Activated CD4-positive, alpha-beta T cell treated with anti-CD3 and anti-CD28 coated beads for 36 hours (primary cell): Measurements from ENCODE around the gene MLC1. TPM values are rescaled to one million over a fixed set of nuclear protein-coding genes. Genes with fewer than 3 reads are reported as not detected.
A peak's percentile ranks its signal among the peaks of the same experiment; 100 is the strongest.
"Not testable (repeated sequence)": the region's sequence is repeated elsewhere in the genome, so short reads cannot be mapped to it uniquely, and the experiment has no call there.

Experiments
- ATAC-seq: fragments of 200-7000 bp; cut with Tn5 transposase; one replicate; pipeline ENCODE4 v1.10.0; 2021; ENCODE audit warnings: mild to moderate bottlenecking, moderate library complexity
- CTCF ChIA-PET: fragments of 350-600 bp; sonication (Branson Sonifier 250); formaldehyde crosslinking; loops from one replicate; lab custom pipeline; 2021; ENCODE audit warnings: antibody characterized with exemption; lab: Charles Lee
- POLR2A ChIA-PET: fragments of 350-600 bp; sonication (Branson Sonifier 250); formaldehyde crosslinking; loops from one replicate; lab custom pipeline; 2021; ENCODE audit warnings: antibody characterized with exemption, inconsistent platforms; lab: Charles Lee
- DNase-seq: peaks from one replicate; pipeline ENCODE4 v3.0.0-alpha.2; 2020
- H3K27ac Mint-ChIP-seq: one replicate; pipeline ENCODE4 v1.8.0; 2021; ENCODE audit warnings: mixed read lengths
- H3K27me3 Mint-ChIP-seq: one replicate; pipeline ENCODE4 v1.8.0; 2021; ENCODE audit warnings: mixed read lengths
- H3K36me3 Mint-ChIP-seq: one replicate; pipeline ENCODE4 v1.8.0; 2021; ENCODE audit warnings: low read depth, mixed read lengths
- H3K4me1 Mint-ChIP-seq: one replicate; pipeline ENCODE4 v1.8.0; 2021; ENCODE audit warnings: mixed read lengths
- H3K4me3 Mint-ChIP-seq: one replicate; pipeline ENCODE4 v1.8.0; 2021; ENCODE audit warnings: mild to moderate bottlenecking, moderate library complexity, mixed read lengths
- H3K9me3 Mint-ChIP-seq: one replicate; pipeline ENCODE4 v1.8.0; 2021; ENCODE audit warnings: low read depth, mixed read lengths
- intact Hi-C, 2 experiments: fragments of 100-400 bp; cut with DNase I in 1 of 2; cut with micrococcal nuclease in 1 of 2; formaldehyde crosslinking; loops; one replicate each; pipeline versions ENCODE4 v1.14.2 to v1.15.1; 2022 to 2024; cut with DNase I, micrococcal nuclease
- total RNA-seq, 2 experiments: library from RNA; stranded (reverse); gene quantifications; one replicate each; pipeline ENCODE4 v1.2.3, GENCODE V29; 2021

The MLC1 gene
- total RNA-seq, 2 experiments from 2014 or later, result not detected

DNA sequence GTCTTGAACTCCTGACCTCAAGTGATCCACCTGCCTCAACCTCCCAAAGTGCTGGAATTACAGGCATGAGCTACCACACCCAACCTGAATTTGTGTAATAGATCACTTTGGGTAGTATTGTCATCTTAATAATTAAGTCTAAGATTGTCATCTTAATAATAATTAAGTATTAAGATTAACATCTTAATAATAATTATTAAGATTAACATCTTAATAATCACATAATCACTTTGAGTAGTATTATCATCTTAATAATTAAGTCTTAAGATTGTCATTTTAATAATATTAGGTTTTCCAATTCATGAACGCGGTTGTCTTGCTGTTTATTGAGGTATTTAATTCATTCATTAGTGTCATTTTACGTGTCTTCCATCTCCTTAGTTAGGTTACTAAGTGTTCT, 12.8 kb upstream of the MLC1 start:
- DNase-seq, result no peak
- no peak overlapping the region for H3K27ac Mint-ChIP-seq
- no peak for ATAC-seq
- peaks cover 10% of the 10 kb centered on the region for H3K27me3 Mint-ChIP-seq
- intact Hi-C loops, result no loop called here
- ChIA-PET CTCF (interaction anchor here (1.0 kb wide), 1 partner anchor 10 kb away, joined by 3 read pairs; no protein-coding TSS in a partner anchor), POLR2A (no interaction called here)
- H3K4me1 Mint-ChIP-seq, result no peaks in the 10 kb centered on the region
- no peaks in the 10 kb centered on the region for H3K36me3 Mint-ChIP-seq
- H3K9me3 Mint-ChIP-seq, result no peaks in the 10 kb centered on the region
- H3K4me3 Mint-ChIP-seq, result no peak overlapping the region

DNA sequence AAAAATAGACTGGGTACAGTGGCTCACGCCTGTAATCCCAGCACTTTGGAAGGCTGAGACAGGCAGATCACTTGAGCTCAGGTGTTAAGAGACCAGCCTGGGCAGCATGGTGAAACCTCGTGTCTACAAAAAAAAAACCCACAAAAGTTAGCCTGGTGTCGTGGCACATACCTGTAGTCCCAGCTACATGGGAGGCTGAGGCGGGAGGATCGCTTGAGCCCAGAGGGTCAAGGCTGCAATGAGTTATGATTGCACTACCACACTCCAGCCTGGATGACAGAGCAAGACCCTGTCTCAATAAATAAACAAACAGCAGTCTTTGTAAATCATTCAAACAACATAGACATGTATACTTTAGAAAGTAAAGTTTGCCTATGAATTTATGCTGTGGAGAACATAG, 7.1 kb upstream of the MLC1 start:
- ChIA-PET CTCF (no interaction called here), POLR2A (no interaction called here)
- H3K4me1 Mint-ChIP-seq, result no peaks in the 10 kb centered on the region
- ATAC-seq (no peak), DNase-seq (no peak)
- H3K27me3 Mint-ChIP-seq, result peaks cover 11% of the 10 kb centered on the region
- H3K27ac Mint-ChIP-seq, result no peak overlapping the region
- intact Hi-C loops, result no loop called here
- H3K9me3 Mint-ChIP-seq, result peaks cover 2% of the 10 kb centered on the region
- no peak overlapping the region for H3K4me3 Mint-ChIP-seq
- H3K36me3 Mint-ChIP-seq, result no peaks in the 10 kb centered on the region

DNA sequence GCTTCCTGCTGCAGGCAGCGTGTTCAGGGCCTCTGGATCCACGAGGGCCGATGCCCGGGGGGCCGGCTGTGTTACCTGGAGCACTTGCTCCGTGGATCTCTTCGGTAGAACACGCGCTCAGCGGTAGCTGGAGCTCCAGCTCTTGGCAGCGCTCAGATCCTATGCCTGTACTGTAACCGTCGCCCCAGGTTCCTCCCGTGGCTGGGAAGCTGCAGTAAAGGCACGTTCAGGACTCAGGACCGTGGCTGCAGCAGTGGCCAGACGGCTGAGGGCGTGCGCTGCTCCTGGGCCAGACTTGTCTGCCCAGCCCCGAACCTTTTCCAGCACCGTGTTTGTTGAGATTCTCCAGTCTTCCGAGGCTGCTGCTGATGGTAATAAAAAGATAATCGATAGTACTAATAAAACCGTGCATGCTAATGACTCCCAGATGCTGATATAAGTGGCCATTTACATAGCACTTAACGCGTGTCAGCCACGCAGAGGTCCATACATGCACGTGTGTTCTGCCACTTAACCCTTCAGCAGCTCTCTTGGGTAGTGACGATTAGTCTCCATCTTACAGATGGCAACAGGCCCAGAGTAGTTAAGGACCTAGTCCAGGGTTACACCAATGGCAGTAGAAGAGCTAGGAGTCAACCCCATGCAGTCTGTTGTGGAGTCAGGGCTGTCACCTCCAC, 6.0 kb upstream of the MLC1 start:
- intact Hi-C loops, result no loop called here
- no peak overlapping the region for H3K27ac Mint-ChIP-seq
- no peak overlapping the region for H3K4me3 Mint-ChIP-seq
- ChIA-PET POLR2A (no interaction called here), CTCF (no interaction called here)
- H3K9me3 Mint-ChIP-seq, result peaks cover 11% of the 10 kb centered on the region
- no peaks in the 10 kb centered on the region for H3K4me1 Mint-ChIP-seq
- peaks cover 18% of the 10 kb centered on the region for H3K27me3 Mint-ChIP-seq
- no peak for DNase-seq
- no peak for ATAC-seq
- H3K36me3 Mint-ChIP-seq, result peaks cover 4% of the 10 kb centered on the region

DNA sequence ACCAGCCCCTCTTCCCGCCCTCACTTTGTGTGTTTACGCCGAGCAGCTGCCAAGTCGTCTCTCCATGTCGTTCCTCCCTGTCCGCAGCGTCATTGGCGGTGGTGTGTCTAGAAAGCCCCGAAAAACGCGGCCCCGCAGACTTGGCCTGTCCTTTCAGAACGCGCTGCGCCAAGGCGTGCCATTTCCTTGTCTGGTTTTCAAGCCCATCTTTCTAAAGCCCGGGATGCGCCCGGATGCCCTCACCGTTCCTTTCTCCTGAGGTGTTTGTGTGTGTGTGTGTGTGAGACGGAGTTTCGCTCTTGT, 5.1 kb upstream of the MLC1 start:
- ChIA-PET POLR2A (no interaction called here), CTCF (interaction anchor here (1.2 kb wide), 1 partner anchor 11 kb away, joined by 4 read pairs; no protein-coding TSS in a partner anchor)
- ATAC-seq (no peak), DNase-seq (no peak)
- no peak overlapping the region for H3K27ac Mint-ChIP-seq
- peaks cover 4% of the 10 kb centered on the region for H3K4me1 Mint-ChIP-seq
- peaks cover 19% of the 10 kb centered on the region for H3K27me3 Mint-ChIP-seq
- peaks cover 4% of the 10 kb centered on the region for H3K36me3 Mint-ChIP-seq
- H3K4me3 Mint-ChIP-seq, result no peak overlapping the region
- peaks cover 11% of the 10 kb centered on the region for H3K9me3 Mint-ChIP-seq
- intact Hi-C loops, result no loop called here

DNA sequence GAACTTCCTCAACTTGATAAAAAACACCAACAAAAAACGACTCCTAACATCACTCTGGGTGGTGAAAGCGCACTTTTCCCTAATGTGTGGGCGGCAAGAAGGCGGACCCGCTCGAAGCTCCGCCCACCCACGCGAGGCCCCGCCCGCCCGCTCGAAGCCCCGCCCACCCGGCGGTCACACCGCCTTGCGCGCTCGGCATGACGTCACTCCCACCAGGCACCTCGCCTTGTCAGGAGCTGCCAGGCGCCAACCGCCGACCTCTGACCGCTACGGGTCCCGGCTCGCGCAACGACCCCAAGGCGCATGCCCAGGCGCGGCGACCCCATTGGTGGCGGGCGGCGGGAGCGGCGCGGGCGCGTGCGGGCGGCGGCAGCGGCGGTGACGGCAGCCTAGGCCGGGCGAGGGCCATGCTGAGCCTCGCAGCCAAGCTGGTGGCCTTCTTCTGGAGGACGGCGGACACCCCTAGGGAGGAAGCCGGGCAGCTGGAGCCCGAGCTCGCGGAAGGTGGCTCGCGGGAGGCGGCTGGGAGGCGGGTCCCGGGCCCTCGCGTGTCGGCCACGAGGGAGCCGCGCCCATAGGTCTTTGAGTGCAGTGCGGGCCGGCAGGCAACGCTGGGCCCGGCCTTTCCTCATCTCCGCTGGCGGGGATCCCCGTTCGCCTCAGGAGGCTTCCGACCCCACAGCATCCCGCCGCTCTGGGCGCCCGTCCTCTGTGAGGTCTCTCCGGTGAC, 4.6 kb upstream of the MLC1 start, which contains the start of gene MOV10L1:
Gene MOV10L1 (plus strand): TSS at position 325 of the 730 bp plus-strand sequence. CDS start 83 bp downstream, at position 408.
- ChIA-PET POLR2A (no interaction called here), CTCF (interaction anchor here (1.1 to 1.2 kb wide), 2 partner anchors 10 to 60 kb away, joined by 3 to 4 read pairs; no protein-coding TSS in a partner anchor)
- H3K27ac Mint-ChIP-seq, result no peak within 1 kb of the TSS
- H3K4me1 Mint-ChIP-seq, result peaks cover 10% of the 10 kb centered on the region
- no peak within 1 kb of the TSS for H3K4me3 Mint-ChIP-seq
- ATAC-seq (no peak), DNase-seq (peak; percentile 58)
- intact Hi-C loops, result no loop called here
- H3K36me3 Mint-ChIP-seq, result peaks cover 4% of the 10 kb centered on the region
- H3K27me3 Mint-ChIP-seq, result peaks cover 21% of the 10 kb centered on the region
- peaks cover 11% of the 10 kb centered on the region for H3K9me3 Mint-ChIP-seq

DNA sequence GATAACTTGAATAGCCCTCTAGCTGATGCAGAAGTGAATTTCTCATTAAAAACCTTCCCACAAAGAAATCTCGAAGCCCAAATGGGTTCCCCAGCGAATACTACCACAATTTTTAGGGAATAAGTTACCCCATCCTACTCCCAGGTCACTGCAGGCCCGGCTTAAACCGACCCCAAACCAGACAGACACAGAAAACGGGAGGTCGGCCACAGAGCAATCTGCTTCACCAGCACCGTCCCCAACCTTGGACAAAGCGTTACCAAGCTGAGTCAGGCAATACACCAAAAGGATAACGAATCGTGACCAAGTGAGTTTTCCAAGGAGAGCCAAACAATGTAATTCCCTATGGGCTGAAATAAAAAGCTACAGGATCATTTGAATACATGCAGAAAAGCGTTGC, 4.0 kb upstream of the MLC1 start:
- ChIA-PET CTCF (interaction anchor here (1.1 to 1.2 kb wide), 2 partner anchors 10 to 61 kb away, joined by 3 to 4 read pairs; no protein-coding TSS in a partner anchor), POLR2A (interaction anchor here (0.6 kb wide), 1 partner anchor 17 kb away, joined by 4 read pairs; no protein-coding TSS in a partner anchor)
- Mint-ChIP-seq H3K4me3 (no peak overlapping the region), H3K4me1 (peaks cover 12% of the 10 kb centered on the region), H3K27ac (no peak overlapping the region), H3K27me3 (peaks cover 23% of the 10 kb centered on the region), H3K9me3 (peaks cover 11% of the 10 kb centered on the region), H3K36me3 (peaks cover 4% of the 10 kb centered on the region)
- intact Hi-C loops, result no loop called here
- no peak for ATAC-seq
- no peak for DNase-seq

DNA sequence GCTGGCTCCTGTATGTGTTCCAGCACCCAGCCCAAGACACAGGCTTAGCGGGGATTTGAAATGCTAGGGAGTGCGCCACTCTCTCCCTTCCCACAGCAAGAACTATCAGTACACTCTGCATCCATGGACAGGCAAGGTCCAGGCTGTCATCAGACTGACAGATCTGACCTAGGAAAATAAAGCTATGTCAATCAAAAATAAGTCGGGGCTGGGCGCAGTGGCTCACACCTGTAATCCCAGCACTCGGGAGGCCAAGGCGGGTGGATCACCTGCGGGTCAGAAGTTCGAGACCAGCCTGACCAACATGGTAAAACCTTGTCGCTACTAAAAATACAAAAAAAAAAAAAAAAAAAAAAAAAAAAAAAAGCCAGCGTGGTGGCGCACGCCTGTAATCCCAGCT, 2.9 kb upstream of the MLC1 start:
- POLR2A ChIA-PET, result no interaction called here
- intact Hi-C loops, result no loop called here
- H3K36me3 Mint-ChIP-seq, result peaks cover 4% of the 10 kb centered on the region
- H3K4me1 Mint-ChIP-seq, result peaks cover 12% of the 10 kb centered on the region
- no peak for DNase-seq
- H3K27ac Mint-ChIP-seq, result no peak overlapping the region
- peaks cover 11% of the 10 kb centered on the region for H3K9me3 Mint-ChIP-seq
- ATAC-seq, result no peak
- peaks cover 27% of the 10 kb centered on the region for H3K27me3 Mint-ChIP-seq
- CTCF ChIA-PET, result no interaction called here
- H3K4me3 Mint-ChIP-seq, result no peak overlapping the region

DNA sequence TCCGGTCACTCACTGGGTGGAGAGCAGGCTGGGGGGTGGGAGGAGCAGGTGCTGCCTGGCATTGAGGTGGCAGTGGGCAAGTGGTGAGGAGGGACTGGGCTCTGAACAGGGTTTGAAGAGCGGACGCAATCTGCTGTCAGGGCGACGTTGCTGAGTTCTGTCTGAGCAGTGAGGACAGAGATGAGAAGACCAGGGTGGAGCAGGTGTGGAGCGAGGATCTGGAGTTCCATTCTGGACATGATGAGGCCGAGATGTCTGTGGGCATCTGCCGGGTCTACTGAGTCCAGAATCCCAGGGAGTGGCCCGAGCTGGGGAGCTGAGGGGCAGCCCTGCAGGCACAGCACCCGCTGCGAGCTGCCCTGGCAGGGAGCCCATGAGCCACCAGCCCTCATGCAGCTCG, 2.4 kb upstream of the MLC1 start:
- H3K27ac Mint-ChIP-seq, result no peak overlapping the region
- intact Hi-C loops, result no loop called here
- DNase-seq, result no peak
- no peak for ATAC-seq
- peaks cover 12% of the 10 kb centered on the region for H3K4me1 Mint-ChIP-seq
- ChIA-PET CTCF (no interaction called here), POLR2A (no interaction called here)
- peaks cover 31% of the 10 kb centered on the region for H3K27me3 Mint-ChIP-seq
- peaks cover 4% of the 10 kb centered on the region for H3K36me3 Mint-ChIP-seq
- peaks cover 11% of the 10 kb centered on the region for H3K9me3 Mint-ChIP-seq
- H3K4me3 Mint-ChIP-seq, result no peak overlapping the region

DNA sequence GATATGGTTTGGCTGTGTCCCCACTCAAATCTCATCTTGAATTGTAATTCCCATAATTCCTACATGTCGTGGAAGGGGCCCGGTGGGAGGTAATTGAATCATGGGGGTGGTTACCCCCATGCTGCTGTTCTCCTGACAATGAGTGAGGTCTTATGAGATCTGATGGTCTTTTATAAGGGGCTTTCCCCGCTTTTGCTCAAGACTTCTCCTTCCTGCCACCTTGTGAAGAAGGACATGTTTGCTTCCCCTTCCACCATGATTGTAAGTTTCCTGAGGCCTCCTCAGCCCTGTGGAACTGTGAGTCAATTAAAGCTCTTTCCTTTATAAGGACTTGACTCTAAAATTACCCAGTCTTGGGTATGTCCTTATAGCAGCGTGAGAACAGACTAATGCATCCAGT, 1.7 kb upstream of the MLC1 start:
- H3K27me3 Mint-ChIP-seq, result peaks cover 31% of the 10 kb centered on the region
- CTCF ChIA-PET, intact Hi-C loops, ATAC-seq, H3K36me3 Mint-ChIP-seq, DNase-seq, H3K27ac Mint-ChIP-seq, POLR2A ChIA-PET, H3K4me3 Mint-ChIP-seq: not testable (repeated sequence)
- peaks cover 11% of the 10 kb centered on the region for H3K9me3 Mint-ChIP-seq
- peaks cover 12% of the 10 kb centered on the region for H3K4me1 Mint-ChIP-seq

DNA sequence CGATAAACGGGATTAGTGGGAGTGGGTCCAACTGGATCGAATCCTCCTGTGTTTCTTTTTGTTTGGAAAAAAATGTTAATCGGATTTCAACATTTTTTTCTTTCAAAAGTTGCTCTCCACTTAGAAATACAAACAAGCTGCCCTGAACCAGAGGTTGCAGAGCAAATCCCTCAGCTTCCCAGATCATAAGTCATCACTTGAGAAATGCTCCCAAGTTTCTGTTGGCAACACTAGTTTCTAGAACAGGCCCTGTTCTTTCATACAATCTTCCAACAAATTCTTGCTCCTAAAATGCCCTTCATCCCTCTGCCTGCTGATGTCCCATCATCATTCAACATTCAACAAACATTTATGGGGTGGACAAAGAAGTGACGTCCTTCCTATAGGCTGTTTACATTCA, 1.3 kb upstream of the MLC1 start:
- peaks cover 11% of the 10 kb centered on the region for H3K9me3 Mint-ChIP-seq
- ChIA-PET CTCF (interaction anchor here (0.5 to 0.9 kb wide), 2 partner anchors 30 to 157 kb away, joined by 3 read pairs; no protein-coding TSS in a partner anchor), POLR2A (no interaction called here)
- H3K36me3 Mint-ChIP-seq, result peaks cover 4% of the 10 kb centered on the region
- intact Hi-C loops, result no loop called here
- H3K27ac Mint-ChIP-seq, result no peak overlapping the region
- DNase-seq (no peak), ATAC-seq (no peak)
- peaks cover 12% of the 10 kb centered on the region for H3K4me1 Mint-ChIP-seq
- H3K4me3 Mint-ChIP-seq, result no peak overlapping the region
- H3K27me3 Mint-ChIP-seq, result peaks cover 31% of the 10 kb centered on the region

DNA sequence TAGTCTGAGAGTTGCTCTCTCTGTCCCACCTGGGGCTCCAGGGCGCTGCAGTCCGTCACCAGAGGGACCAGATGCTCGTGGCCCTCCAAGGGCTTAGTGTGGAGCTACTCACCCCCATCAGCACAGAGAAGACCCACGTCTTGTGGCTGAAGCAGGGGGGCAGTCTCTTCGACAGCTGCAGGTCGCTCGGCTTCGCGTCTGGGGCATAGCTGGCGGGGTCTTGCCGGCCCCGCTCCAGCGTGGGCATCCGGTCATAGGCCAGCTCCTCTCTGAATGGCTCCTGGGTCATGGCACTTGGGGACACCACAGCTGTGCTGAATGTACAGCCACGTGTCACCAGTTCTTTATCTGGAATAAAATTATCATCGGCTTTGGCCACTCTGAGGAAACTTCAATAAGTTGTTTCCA, 608 bp downstream of the MLC1 start:
- Mint-ChIP-seq H3K27ac (no peak overlapping the region), H3K9me3 (peaks cover 11% of the 10 kb centered on the region), H3K36me3 (peaks cover 4% of the 10 kb centered on the region), H3K27me3 (peaks cover 31% of the 10 kb centered on the region), H3K4me3 (no peak overlapping the region), H3K4me1 (peaks cover 12% of the 10 kb centered on the region)
- ATAC-seq, result no peak
- intact Hi-C loops, result no loop called here
- POLR2A ChIA-PET, result interaction anchor here (0.6 kb wide), 1 partner anchor 50 kb away, joined by 4 read pairs; no protein-coding TSS in a partner anchor
- DNase-seq, result no peak
- CTCF ChIA-PET, result interaction anchor here (0.7 to 1.8 kb wide), 6 partner anchors 11 to 154 kb away, joined by 3 to 5 read pairs (median 4); no protein-coding TSS in a partner anchor
